ENCODE data around the gene XRN2. TPM values are rescaled to one million over a fixed set of nuclear protein-coding genes. Genes with fewer than 3 reads are reported as not detected.

XRN2 gene
- total RNA-seq (2022; extraction: Qiagen RNA extraction; ENCODE audit: low read depth): 94.5 to 125 TPM (median 103 TPM) in 5 replicates

GRCh38 chr20:21303061-21303871 is at the start of gene XRN2:
Gene XRN2 (plus strand): TSS chr20:21303331. CDS start chr20:21303399, 68 bp downstream.

GRCh38 chr20:21397341-21398108 is 94.4 kb downstream of the XRN2 start, which contains the start of gene NKX2-4:
Gene NKX2-4 (minus strand): TSS chr20:21397526. CDS start chr20:21397399, 127 bp downstream.

Other genes starting within 250 kb of the XRN2 start
- not detected in 5 replicates for gene LINC00237, start 197.0 kb upstream of the XRN2 start, total RNA-seq (2022; extraction: Qiagen RNA extraction; ENCODE audit: low read depth)
- 4.8 to 6.2 TPM (median 5.5 TPM) in 5 replicates for gene KIZ, start 177.2 kb upstream of the XRN2 start, total RNA-seq (2022; extraction: Qiagen RNA extraction; ENCODE audit: low read depth)
- 0.06 TPM in 1 of 5 replicates, not detected in the others for gene NKX2-4, start 94.2 kb downstream of the XRN2 start, total RNA-seq (2022; extraction: Qiagen RNA extraction; ENCODE audit: low read depth)
- gene NKX2-2, start 210.7 kb downstream of the XRN2 start, total RNA-seq (2022; extraction: Qiagen RNA extraction; ENCODE audit: low read depth): not detected in 5 replicates

Data from A549 treated with CpdA at 1 μM for 4 hours (cell line).